HG02759 (cell line): ENCODE data around the gene OSBPL10.
"Not testable (repeated sequence)": the region's sequence is repeated elsewhere in the genome, so short reads cannot be mapped to it uniquely, and the experiment has no call there.

Experiments used
- ATAC-seq: cut with Tn5 transposase; IDR thresholded peaks from one replicate; pipeline ENCODE4 v1.9.1; 2021; ENCODE audit warnings: mild to moderate bottlenecking, moderate library complexity; ENCODE audit not compliant: unreplicated experiment

Gene OSBPL10

GRCh38 chr3:31992995-31993394, 11.9 kb upstream of the OSBPL10 start:
- ATAC-seq = not testable (repeated sequence)

GRCh38 chr3:31988271-31988670, 7.2 kb upstream of the OSBPL10 start:
- no peak for ATAC-seq

GRCh38 chr3:31985831-31986230, 4.8 kb upstream of the OSBPL10 start:
- no peak for ATAC-seq

- ATAC-seq = no peak
Observed at GRCh38 chr3:31984321-31984720, 3.3 kb upstream of the OSBPL10 start.

- peak; percentile 50 for ATAC-seq
Observed at GRCh38 chr3:31980530-31981205, 394 bp downstream of the OSBPL10 start.

GRCh38 chr3:31979001-31979697, 1.9 kb downstream of the OSBPL10 start:
- ATAC-seq = peak; percentile 52

GRCh38 chr3:31978553-31978952, 2.5 kb downstream of the OSBPL10 start:
- no peak for ATAC-seq

GRCh38 chr3:31977736-31978135, 3.3 kb downstream of the OSBPL10 start:
- no peak for ATAC-seq

- ATAC-seq = no peak
Observed at GRCh38 chr3:31976302-31976701, 4.8 kb downstream of the OSBPL10 start.

GRCh38 chr3:31974964-31975363, 6.1 kb downstream of the OSBPL10 start:
- no peak for ATAC-seq

- ATAC-seq = no peak
Observed at GRCh38 chr3:31974471-31974870, 6.6 kb downstream of the OSBPL10 start.

- no peak for ATAC-seq
Observed at GRCh38 chr3:31973837-31974236, 7.2 kb downstream of the OSBPL10 start.

GRCh38 chr3:31973081-31973480, 8.0 kb downstream of the OSBPL10 start:
- ATAC-seq = no peak

GRCh38 chr3:31971607-31972006, 9.5 kb downstream of the OSBPL10 start:
- ATAC-seq = no peak

GRCh38 chr3:31968927-31969418, 12.1 kb downstream of the OSBPL10 start:
- ATAC-seq = no peak

GRCh38 chr3:31968369-31968926, 12.6 kb downstream of the OSBPL10 start:
- ATAC-seq = no peak

- no peak for ATAC-seq
Observed at GRCh38 chr3:31967592-31967991, 13.5 kb downstream of the OSBPL10 start.

- ATAC-seq = no peak
Observed at GRCh38 chr3:31966978-31967591, 14.0 kb downstream of the OSBPL10 start.

GRCh38 chr3:31962801-31963205, 18.3 kb downstream of the OSBPL10 start:
- no peak for ATAC-seq

GRCh38 chr3:31960793-31961431, 20.1 kb downstream of the OSBPL10 start:
- ATAC-seq = peak; percentile 74
